HEK293 (cell line): ENCODE data around the gene FDX1.

ENCODE experiments used
- OVOL3 ChIP-seq: fragments of 450-650 bp; formaldehyde crosslinking; IDR thresholded peaks from 2 replicates; pipeline ENCODE4 v1.5.1; 2016; ENCODE audit warnings: missing biosample characterization, missing genetic modification characterization
- ZBTB26 ChIP-seq: fragments of 450-650 bp; formaldehyde crosslinking; optimal IDR thresholded peaks from 2 replicates; pipeline ENCODE3; 2016; ENCODE audit warnings: missing biosample characterization, mild to moderate bottlenecking, missing genetic modification characterization
- ZBTB7A ChIP-seq: fragments of 450-650 bp; formaldehyde crosslinking; IDR thresholded peaks from 2 replicates; pipeline ENCODE4 v1.5.1; 2016; ENCODE audit warnings: low read depth, missing biosample characterization, missing genetic modification characterization
- ZNF24 ChIP-seq: fragments of 450-650 bp; formaldehyde crosslinking; IDR thresholded peaks from 2 replicates; pipeline ENCODE4 v1.5.1; 2016; ENCODE audit warnings: missing biosample characterization, missing genetic modification characterization
- ZNF335 ChIP-seq: fragments of 450-650 bp; formaldehyde crosslinking; conservative IDR thresholded peaks from 2 replicates; pipeline ENCODE4 v1.5.1; 2016; ENCODE audit warnings: missing biosample characterization, missing genetic modification characterization
- ZNF585B ChIP-seq: fragments of 450-650 bp; formaldehyde crosslinking; IDR thresholded peaks from 2 replicates; pipeline ENCODE4 v1.5.1; 2016; ENCODE audit warnings: missing biosample characterization, missing genetic modification characterization
- ZNF670 ChIP-seq: fragments of 450-650 bp; formaldehyde crosslinking; IDR thresholded peaks from 2 replicates; pipeline ENCODE4 v1.5.1; 2016; ENCODE audit warnings: missing biosample characterization, missing genetic modification characterization, low read depth

GRCh38 chr11:110469127-110469526 lies 39.4 kb downstream of the FDX1 start:
- TF ChIP-seq ZNF585B (no peak), ZBTB26 (no peak), ZNF670 (tag by site-specific recombination) (no peak), ZNF24 (tag by site-specific recombination) (no peak), OVOL3 (tag by site-specific recombination) (no peak), ZNF335 (tag by site-specific recombination) (no peak), ZBTB7A (tag by site-specific recombination) (no peak)
